Measurements from ENCODE around the gene TBC1D16.

TBC1D16 gene

DNA sequence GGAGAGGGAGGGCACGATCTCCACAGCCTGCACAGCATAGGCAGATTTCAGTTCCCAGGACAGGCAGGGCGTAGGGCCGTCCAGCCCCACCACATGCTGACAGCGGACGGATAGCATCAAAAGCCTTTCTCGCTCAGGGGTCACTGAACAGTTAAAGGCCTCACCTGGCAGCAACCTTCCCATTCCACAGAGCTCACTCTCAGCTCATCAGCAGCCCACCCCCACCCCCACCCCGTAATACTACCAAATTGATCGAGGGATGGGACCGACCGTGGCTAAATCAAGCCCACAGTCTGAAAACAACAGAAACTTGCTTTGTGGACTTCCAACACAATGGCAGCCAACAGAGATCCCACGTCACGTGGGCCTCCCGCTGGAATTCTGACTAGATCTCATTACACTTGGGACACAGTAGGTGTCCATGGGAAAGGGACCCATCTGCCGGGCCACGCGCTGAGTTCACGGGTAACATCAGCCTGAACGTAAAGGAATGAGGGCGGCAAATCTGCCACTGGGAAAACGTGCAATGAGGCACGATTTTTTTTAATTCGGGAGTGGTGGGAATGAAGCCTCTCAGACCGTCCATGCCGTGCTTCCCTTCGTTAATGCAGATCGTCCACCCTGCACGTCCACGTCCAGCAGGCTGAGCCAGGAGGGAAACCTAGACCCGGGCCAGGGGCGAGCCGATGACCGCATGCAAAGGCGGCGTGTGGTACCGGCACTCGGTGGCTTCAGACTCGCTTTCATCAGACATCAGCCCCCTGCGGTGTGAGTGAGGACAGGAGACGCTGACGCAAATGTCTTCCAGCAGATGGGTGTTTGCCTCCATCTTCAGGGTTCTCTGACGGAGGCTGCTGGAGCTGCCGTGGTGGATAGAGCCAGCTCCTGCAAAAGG, 92.1 kb downstream of the TBC1D16 start:
- TF ChIP-seq, protein P1, sequence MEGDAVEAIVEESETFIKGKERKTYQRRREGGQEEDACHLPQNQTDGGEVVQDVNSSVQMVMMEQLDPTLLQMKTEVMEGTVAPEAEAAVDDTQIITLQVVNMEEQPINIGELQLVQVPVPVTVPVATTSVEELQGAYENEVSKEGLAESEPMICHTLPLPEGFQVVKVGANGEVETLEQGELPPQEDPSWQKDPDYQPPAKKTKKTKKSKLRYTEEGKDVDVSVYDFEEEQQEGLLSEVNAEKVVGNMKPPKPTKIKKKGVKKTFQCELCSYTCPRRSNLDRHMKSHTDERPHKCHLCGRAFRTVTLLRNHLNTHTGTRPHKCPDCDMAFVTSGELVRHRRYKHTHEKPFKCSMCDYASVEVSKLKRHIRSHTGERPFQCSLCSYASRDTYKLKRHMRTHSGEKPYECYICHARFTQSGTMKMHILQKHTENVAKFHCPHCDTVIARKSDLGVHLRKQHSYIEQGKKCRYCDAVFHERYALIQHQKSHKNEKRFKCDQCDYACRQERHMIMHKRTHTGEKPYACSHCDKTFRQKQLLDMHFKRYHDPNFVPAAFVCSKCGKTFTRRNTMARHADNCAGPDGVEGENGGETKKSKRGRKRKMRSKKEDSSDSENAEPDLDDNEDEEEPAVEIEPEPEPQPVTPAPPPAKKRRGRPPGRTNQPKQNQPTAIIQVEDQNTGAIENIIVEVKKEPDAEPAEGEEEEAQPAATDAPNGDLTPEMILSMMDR (conservative IDR thresholded peaks at IDR 0.05) = no peak
- H3K27ac ChIP-seq = no peak overlapping the region

DNA sequence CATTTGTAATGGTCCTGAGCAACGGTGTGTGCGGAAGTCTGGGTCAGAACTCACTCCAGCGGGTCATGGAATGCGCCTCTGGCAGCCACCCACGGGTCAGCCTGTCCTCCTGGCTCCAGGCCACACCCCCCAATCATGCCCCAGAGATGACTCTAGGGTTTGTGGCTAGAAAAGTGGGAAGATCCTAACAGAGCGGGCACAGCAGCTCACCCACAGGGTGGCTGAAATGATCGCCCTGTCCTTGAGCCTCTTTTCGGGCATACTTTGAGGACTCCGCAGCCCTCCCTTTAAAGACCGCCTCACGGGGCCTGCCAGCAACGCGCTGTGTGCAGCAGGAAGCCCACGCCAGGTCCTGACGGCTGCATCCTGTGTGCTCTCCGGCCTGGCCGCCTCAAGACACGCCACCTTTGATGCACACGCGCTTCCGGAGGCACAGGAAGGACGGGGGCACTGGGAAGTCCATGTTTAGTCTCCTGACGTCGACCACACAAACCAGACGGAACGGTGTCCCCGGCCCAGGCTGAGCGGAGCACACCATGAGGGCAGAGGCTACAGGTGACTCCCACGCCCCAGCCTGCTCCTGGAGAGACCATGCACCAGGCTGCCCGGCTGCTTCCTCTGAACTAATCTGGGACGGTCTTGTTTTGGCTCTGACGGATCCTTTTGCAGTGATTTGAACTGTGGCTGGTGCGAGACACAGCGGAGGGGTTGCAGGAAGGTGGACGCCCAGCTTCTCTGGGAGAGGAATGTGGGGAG, 92.9 kb downstream of the TBC1D16 start:
- H3K27ac ChIP-seq = no peak overlapping the region
- TF ChIP-seq, protein P1 (conservative IDR thresholded peaks at IDR 0.05) = no peak

GRCh38 chr17:79942011-79942405, 93.7 kb downstream of the TBC1D16 start:
- TF ChIP-seq, protein P1 (conservative IDR thresholded peaks at IDR 0.05) = no peak
- H3K27ac ChIP-seq = no peak overlapping the region

DNA sequence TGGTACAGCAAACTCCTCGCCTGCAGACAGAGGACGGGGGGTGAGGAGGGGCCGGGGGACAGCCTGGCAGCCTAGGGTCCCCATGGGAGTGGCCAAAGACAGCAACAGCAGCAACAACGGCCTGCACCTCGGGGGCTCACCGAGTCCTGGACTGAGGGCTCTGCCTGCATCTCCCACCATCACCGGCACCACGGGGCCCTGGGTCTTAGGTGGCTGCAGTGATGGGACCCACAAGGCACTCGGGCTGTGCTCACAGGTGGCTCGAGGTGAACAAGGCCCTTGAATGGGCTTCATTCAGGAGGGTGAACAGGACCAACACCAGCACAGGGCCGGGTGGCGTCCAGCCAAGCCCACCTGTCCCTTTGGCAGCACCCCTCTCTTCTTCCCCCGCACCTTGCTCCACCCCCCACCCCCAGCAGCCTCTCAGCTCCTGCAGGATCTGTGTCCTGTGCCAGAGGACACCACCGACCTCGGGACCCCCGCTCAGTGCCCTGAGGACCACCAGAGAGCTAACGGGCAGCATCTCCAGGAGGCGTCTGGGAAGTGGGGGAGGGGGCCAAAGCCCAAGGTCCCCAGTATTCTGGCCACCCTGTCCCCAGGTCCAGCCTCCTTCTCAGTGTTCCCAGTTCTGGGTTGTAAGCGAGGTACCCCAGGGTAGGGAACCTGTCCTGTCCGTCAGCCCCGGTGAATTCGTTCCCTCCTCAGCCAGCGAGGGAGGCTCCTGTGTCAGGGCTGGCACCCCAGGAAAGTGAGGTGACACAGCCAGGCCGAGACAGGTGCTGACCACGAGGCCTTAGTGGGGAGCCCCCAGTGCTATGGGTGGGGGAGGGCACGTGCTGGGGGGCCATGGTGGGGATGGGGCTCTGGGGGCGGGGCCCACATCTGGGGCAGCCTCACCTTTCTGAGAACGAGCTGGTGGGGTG, 94.3 kb downstream of the TBC1D16 start:
- H3K27ac ChIP-seq = no peak overlapping the region
- TF ChIP-seq, protein P1 (conservative IDR thresholded peaks at IDR 0.05) = no peak

GRCh38 chr17:79940459-79941087, 95.1 kb downstream of the TBC1D16 start:
- no peak overlapping the region for H3K27ac ChIP-seq
- TF ChIP-seq, protein P1 (conservative IDR thresholded peaks at IDR 0.05) = no peak

GRCh38 chr17:79939755-79940458, 95.8 kb downstream of the TBC1D16 start:
- H3K27ac ChIP-seq = no peak overlapping the region
- TF ChIP-seq, protein P1 (conservative IDR thresholded peaks at IDR 0.05) = no peak
